Testis (tissue), 2 donors: Measurements from ENCODE around the gene ETFA.

ENCODE experiments used
- POLR2A ChIP-seq: fragments of 450-650 bp; IDR thresholded peaks from one replicate; pipeline ENCODE4 v1.6.1; 2017; ENCODE audit warnings: antibody characterized with exemption, mild to moderate bottlenecking, moderate library complexity
- TF ChIP-seq, protein P1 (sequence below), 3 experiments: fragments of 450-650 bp in 2 of 3; fragments of 200-600 bp in 1 of 3; sonication (generic) in 1 of 3; IDR thresholded peaks; one replicate each; pipeline ENCODE4 v1.5.1; 2016 to 2019; ENCODE audit warnings: antibody characterized with exemption in 3 of 3, mild to moderate bottlenecking in 2 of 3, moderate library complexity in 1 of 3

DNA sequence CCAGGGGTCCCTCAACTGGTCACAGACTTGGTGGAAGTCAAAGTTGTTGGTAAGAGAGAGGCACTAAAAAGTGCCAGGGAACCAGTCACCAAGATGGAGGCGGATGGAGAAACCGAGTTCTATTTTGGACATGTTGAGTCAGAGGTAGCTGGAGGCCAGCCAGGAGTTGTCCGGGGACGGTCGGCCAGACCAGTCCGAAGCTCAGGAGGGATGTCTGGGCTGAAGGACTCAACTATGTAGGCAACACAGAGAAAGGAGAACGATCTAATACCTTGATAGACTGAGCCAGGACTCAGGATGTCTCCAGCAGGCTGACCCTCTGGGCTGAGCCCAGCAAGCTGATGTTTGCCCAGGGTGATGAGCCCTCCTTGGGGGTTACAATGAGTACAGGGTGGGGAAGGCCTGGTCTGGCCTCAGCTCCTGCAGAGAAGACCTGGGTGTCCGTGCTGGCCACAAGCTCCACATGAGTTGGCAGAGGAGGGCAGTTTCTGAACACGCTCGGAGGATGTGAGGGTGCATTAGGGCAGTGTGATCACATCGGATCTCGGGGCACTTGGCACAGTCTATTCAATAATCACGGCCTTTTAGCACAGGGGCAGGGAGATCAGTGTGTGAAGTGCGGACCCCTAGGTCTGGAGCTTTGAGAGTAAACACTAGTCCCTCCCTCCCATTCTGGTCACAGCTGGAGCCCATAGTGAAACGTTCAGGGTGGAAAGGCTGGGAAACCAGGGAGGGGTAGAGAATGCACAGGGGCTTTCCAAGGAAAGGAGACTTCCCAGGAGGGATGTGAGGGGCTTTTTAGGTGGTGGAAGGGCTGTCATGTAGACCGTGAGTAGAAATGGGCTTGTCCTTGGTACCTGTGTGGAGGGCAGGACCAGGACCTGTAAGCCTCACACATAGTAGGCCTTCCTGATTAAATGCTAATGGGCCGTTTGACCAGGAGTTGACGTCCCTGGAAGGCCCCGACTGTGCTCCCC lies 111.9 kb downstream of the ETFA start:
- TF ChIP-seq, protein P1, sequence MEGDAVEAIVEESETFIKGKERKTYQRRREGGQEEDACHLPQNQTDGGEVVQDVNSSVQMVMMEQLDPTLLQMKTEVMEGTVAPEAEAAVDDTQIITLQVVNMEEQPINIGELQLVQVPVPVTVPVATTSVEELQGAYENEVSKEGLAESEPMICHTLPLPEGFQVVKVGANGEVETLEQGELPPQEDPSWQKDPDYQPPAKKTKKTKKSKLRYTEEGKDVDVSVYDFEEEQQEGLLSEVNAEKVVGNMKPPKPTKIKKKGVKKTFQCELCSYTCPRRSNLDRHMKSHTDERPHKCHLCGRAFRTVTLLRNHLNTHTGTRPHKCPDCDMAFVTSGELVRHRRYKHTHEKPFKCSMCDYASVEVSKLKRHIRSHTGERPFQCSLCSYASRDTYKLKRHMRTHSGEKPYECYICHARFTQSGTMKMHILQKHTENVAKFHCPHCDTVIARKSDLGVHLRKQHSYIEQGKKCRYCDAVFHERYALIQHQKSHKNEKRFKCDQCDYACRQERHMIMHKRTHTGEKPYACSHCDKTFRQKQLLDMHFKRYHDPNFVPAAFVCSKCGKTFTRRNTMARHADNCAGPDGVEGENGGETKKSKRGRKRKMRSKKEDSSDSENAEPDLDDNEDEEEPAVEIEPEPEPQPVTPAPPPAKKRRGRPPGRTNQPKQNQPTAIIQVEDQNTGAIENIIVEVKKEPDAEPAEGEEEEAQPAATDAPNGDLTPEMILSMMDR (IDR thresholded peaks at IDR 0.05), result no peak
- no peak for TF ChIP-seq POLR2A
